Measurements from ENCODE around the gene CHD9.

DNA sequence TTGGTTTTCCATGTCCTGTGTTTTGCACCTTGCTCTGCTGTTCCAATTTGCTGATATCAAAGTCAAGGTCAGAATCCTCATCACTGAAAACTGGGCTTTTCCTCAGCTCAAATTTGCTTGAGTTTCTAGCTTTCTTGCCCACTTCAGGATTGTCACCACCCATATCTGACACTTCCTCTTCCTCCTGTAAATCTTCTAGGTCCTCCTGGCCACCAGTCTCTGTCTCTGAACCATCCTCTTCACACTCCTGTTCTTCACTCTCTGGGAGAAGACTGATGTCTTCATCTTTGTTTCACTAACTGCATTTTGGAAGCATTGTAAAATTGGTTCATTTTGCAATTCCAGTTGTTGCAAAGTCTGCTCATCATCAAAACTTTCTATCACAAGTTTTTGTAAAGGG, 316.0 kb downstream of the CHD9 start:
- TF ChIP-seq, protein P1, sequence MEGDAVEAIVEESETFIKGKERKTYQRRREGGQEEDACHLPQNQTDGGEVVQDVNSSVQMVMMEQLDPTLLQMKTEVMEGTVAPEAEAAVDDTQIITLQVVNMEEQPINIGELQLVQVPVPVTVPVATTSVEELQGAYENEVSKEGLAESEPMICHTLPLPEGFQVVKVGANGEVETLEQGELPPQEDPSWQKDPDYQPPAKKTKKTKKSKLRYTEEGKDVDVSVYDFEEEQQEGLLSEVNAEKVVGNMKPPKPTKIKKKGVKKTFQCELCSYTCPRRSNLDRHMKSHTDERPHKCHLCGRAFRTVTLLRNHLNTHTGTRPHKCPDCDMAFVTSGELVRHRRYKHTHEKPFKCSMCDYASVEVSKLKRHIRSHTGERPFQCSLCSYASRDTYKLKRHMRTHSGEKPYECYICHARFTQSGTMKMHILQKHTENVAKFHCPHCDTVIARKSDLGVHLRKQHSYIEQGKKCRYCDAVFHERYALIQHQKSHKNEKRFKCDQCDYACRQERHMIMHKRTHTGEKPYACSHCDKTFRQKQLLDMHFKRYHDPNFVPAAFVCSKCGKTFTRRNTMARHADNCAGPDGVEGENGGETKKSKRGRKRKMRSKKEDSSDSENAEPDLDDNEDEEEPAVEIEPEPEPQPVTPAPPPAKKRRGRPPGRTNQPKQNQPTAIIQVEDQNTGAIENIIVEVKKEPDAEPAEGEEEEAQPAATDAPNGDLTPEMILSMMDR (IDR thresholded peaks at IDR 0.05; ENCODE audit: low read length) = no peak
- TF ChIP-seq EZH2 (IDR thresholded peaks at IDR 0.05; ENCODE audit: borderline replicate concordance, low read length) = no peak

Data from OCI-LY1 (cell line).